Neural progenitor cell (in vitro differentiated cells): ENCODE data around the gene SLC22A5. TPM values are rescaled to one million over a fixed set of nuclear protein-coding genes. Genes with fewer than 3 reads are reported as not detected.
A peak's percentile ranks its signal among the peaks of the same experiment; 100 is the strongest.

Source experiments
- DNase-seq: peaks from one replicate; pipeline ENCODE4 v3.0.0-alpha.2; 2016; ENCODE audit warnings: low spot score
- H2AFZ ChIP-seq: fragments of 200-600 bp; sonication (generic); replicated peaks from 2 replicates; pipeline ENCODE4 v1.6.1; 2016; ENCODE audit warnings: antibody characterized with exemption
- H3F3A ChIP-seq: fragments of 200-600 bp; sonication (generic); 2 replicates; pipeline ENCODE4 v1.6.1; 2016; ENCODE audit warnings: antibody characterized with exemption, low read depth
- H3K27ac ChIP-seq: fragments of 200-600 bp; sonication (generic); 2 replicates; pipeline ENCODE4 v1.5.1; 2016; ENCODE audit warnings: mild to moderate bottlenecking
- H3K27me3 ChIP-seq: fragments of 200-600 bp; sonication (generic); 2 replicates; pipeline ENCODE4 v1.6.1; 2016; ENCODE audit warnings: mild to moderate bottlenecking, moderate library complexity
- H3K36me3 ChIP-seq: fragments of 200-600 bp; sonication (generic); 2 replicates; pipeline ENCODE4 v1.5.1; 2016
- H3K4me1 ChIP-seq: fragments of 200-600 bp; sonication (generic); 2 replicates; pipeline ENCODE4 v1.6.1; 2016; ENCODE audit warnings: mixed run types
- H3K4me2 ChIP-seq: fragments of 200-600 bp; sonication (generic); 2 replicates; pipeline ENCODE4 v1.6.1; 2016
- H3K4me3 ChIP-seq: fragments of 200-600 bp; sonication (generic); 2 replicates; pipeline ENCODE4 v1.5.1; 2016
- H3K79me2 ChIP-seq: fragments of 200-600 bp; sonication (generic); 2 replicates; pipeline ENCODE4 v1.6.1; 2016; ENCODE audit warnings: low read depth
- H3K9ac ChIP-seq: fragments of 200-600 bp; sonication (generic); 2 replicates; pipeline ENCODE4 v1.6.1; 2016
- H3K9me3 ChIP-seq: fragments of 200-600 bp; sonication (generic); 2 replicates; pipeline ENCODE4 v1.5.1; 2016; ENCODE audit warnings: low read depth
- H4K20me1 ChIP-seq: fragments of 200-600 bp; sonication (generic); 2 replicates; pipeline ENCODE4 v1.6.1; 2016; ENCODE audit warnings: low read depth
- H3K27ac Mint-ChIP-seq: 3 replicates; pipeline ENCODE4 v1.8.0; 2021; ENCODE audit warnings: mixed read lengths
- H3K27me3 Mint-ChIP-seq: 2 replicates; pipeline ENCODE4 v1.8.0; 2022; ENCODE audit warnings: low read depth, mild to moderate bottlenecking, inconsistent platforms, moderate library complexity, mixed read lengths; ENCODE audit not compliant: insufficient read depth
- H3K36me3 Mint-ChIP-seq: 3 replicates; pipeline ENCODE4 v1.8.0; 2021; ENCODE audit warnings: mixed read lengths
- H3K4me1 Mint-ChIP-seq: 3 replicates; pipeline ENCODE4 v1.8.0; 2021; ENCODE audit warnings: mixed read lengths
- H3K4me3 Mint-ChIP-seq: 3 replicates; pipeline ENCODE4 v1.8.0; 2021; ENCODE audit warnings: mild to moderate bottlenecking, moderate library complexity, mixed read lengths
- H3K9me3 Mint-ChIP-seq: 3 replicates; pipeline ENCODE4 v1.8.0; 2020; ENCODE audit warnings: mixed read lengths
- EZH2 ChIP-seq: fragments of 200-600 bp; sonication (generic); IDR thresholded peaks from 2 replicates; pipeline ENCODE4 v1.6.1; 2017; ENCODE audit warnings: antibody characterized with exemption, mild to moderate bottlenecking, moderate library complexity
- EZH2phosphoT487 ChIP-seq: fragments of 200-600 bp; sonication (generic); IDR thresholded peaks from 2 replicates; pipeline ENCODE4 v1.6.1; 2017; ENCODE audit warnings: antibody characterized with exemption
- total RNA-seq: library from RNA; depleted of rRNA; stranded (reverse); fragments of >200 nt; gene quantifications from 2 replicates; pipeline ENCODE4 v1.2.3, GENCODE V29; 2015; ENCODE audit warnings: low replicate concordance
- TF ChIP-seq, protein P1 (sequence below): fragments of 200-600 bp; sonication (generic); IDR thresholded peaks from 2 replicates; pipeline ENCODE4 v1.5.1; 2017; ENCODE audit warnings: antibody characterized with exemption, mild to moderate bottlenecking

Gene SLC22A5
- total RNA-seq, 1 donor from 2014 or later, result 3.1 TPM

DNA sequence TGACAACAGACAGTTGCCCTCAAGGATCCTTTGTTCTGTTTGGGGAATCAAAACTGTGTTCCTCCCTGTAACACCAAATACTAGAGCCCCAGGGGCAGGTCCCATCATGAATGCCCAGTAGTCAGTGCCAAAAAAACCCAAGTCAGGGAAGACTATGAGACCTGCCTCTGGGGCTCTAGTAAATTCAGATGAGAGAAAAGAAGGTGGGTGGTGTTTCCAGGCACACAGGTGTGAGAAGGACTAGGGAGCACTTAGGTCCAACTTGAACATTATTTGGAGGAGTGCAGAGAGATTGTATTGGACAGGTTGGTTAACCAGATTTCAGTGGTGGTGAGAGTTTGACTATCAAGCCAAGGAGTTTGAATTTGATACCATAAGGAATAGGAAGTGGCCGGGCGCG, 52.0 kb downstream of the SLC22A5 start:
- TF ChIP-seq, protein P1, sequence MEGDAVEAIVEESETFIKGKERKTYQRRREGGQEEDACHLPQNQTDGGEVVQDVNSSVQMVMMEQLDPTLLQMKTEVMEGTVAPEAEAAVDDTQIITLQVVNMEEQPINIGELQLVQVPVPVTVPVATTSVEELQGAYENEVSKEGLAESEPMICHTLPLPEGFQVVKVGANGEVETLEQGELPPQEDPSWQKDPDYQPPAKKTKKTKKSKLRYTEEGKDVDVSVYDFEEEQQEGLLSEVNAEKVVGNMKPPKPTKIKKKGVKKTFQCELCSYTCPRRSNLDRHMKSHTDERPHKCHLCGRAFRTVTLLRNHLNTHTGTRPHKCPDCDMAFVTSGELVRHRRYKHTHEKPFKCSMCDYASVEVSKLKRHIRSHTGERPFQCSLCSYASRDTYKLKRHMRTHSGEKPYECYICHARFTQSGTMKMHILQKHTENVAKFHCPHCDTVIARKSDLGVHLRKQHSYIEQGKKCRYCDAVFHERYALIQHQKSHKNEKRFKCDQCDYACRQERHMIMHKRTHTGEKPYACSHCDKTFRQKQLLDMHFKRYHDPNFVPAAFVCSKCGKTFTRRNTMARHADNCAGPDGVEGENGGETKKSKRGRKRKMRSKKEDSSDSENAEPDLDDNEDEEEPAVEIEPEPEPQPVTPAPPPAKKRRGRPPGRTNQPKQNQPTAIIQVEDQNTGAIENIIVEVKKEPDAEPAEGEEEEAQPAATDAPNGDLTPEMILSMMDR, result no peak
- TF ChIP-seq EZH2phosphoT487 (no peak), EZH2 (no peak)
- Mint-ChIP-seq H3K36me3 (no peaks in the 10 kb centered on the region), H3K4me1 (peaks cover 17% of the 10 kb centered on the region)

DNA sequence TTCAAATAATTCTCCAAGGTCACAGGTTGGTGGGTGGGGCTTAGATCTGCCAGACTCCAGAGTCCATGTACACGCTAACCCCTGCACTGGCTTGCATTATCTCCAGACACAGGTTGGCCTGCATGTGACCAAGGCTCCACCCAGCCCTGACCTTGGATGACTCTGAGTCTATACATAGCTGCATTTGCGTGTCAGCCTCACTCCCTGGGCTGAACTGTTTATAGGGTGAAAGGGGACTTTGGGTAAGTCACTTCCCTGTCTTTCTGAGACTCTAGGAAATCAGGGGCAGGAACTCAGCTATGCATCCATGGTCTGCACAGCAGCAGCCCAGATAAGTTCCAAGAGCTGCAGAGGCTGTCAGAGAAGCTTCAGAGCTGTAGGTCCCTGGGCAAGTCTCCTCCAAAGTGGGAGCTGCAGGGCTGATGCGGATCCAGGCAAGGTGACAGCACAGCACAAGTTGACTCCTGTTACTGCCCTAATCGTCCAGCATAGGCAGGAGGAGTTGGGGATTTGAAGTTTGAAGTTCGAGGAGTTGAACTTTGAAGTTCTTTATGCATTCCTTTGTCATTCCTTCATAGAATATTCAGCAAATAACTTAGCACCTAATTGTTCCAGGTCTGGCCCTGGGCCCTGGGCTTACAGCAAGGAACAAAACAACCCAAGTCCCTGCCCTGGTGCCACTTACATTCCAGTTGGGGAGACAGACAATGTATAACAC, 53.4 kb downstream of the SLC22A5 start:
- no peaks in the 10 kb centered on the region for H3K9me3 ChIP-seq
- Mint-ChIP-seq H3K9me3 (no peaks in the 10 kb centered on the region), H3K27ac (no peak overlapping the region), H3K4me1 (peaks cover 30% of the 10 kb centered on the region), H3K4me3 (no peak overlapping the region), H3K36me3 (no peaks in the 10 kb centered on the region), H3K27me3 (peaks cover 13% of the 10 kb centered on the region)
- H3K36me3 ChIP-seq, result no peaks in the 10 kb centered on the region
- no peak overlapping the region for H2AFZ ChIP-seq
- H3K79me2 ChIP-seq, result no peaks in the 10 kb centered on the region
- no peaks in the 10 kb centered on the region for H3K27me3 ChIP-seq
- no peak overlapping the region for H3K4me3 ChIP-seq
- no peak overlapping the region for H3K9ac ChIP-seq
- H4K20me1 ChIP-seq, result no peaks in the 10 kb centered on the region
- H3K4me2 ChIP-seq, result no peak overlapping the region
- H3F3A ChIP-seq, result no peaks in the 10 kb centered on the region
- H3K4me1 ChIP-seq, result peaks cover 17% of the 10 kb centered on the region
- H3K27ac ChIP-seq, result no peak overlapping the region
- DNase-seq, result no peak
- no peak for TF ChIP-seq EZH2phosphoT487
- TF ChIP-seq, protein P1, result no peak
- no peak for TF ChIP-seq EZH2

More for the DNA sequence above, 52.0 kb downstream of the SLC22A5 start:
- H3K4me3 ChIP-seq, result no peak overlapping the region
- no peaks in the 10 kb centered on the region for H3K27me3 ChIP-seq
- H4K20me1 ChIP-seq, result no peaks in the 10 kb centered on the region
- no peaks in the 10 kb centered on the region for H3K79me2 ChIP-seq
- Mint-ChIP-seq H3K9me3 (no peaks in the 10 kb centered on the region), H3K27me3 (peaks cover 13% of the 10 kb centered on the region), H3K27ac (peak overlapping the region; percentile 74), H3K4me3 (no peak overlapping the region)
- no peak for DNase-seq
- no peaks in the 10 kb centered on the region for H3K9me3 ChIP-seq
- no peak overlapping the region for H3K27ac ChIP-seq
- H3F3A ChIP-seq, result no peaks in the 10 kb centered on the region
- no peak overlapping the region for H3K9ac ChIP-seq
- no peak overlapping the region for H3K4me2 ChIP-seq
- no peak overlapping the region for H2AFZ ChIP-seq
- H3K36me3 ChIP-seq, result no peaks in the 10 kb centered on the region
- H3K4me1 ChIP-seq, result peaks cover 12% of the 10 kb centered on the region

DNA sequence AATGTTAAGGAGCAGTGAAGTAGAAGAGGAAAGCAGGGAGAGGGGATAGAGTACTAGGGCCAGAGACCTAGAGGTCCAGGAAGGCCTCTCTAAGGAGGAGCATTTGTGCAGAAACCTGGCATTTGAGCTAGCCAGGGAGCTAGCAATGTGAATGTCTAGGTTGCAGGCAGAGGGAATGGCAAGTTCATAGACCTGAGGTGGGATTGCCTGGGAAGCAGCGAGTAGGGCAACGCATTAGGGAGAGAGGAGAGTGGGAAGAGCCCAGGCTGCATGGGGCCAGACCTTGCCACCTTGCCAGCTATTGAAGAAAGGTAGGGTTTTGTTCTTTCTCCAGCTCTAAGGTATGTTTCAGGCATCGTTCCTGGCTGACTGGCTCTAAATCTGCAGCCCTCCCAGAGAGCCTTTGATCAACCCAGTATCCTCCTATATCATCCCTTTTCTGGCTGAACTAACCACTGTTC, 54.0 kb downstream of the SLC22A5 start:
- no peak overlapping the region for H3K4me2 ChIP-seq
- no peaks in the 10 kb centered on the region for H4K20me1 ChIP-seq
- no peak overlapping the region for H3K9ac ChIP-seq
- peaks cover 17% of the 10 kb centered on the region for H3K4me1 ChIP-seq
- H3K9me3 ChIP-seq, result no peaks in the 10 kb centered on the region
- H3K9me3 Mint-ChIP-seq, result no peaks in the 10 kb centered on the region
- H3K27ac Mint-ChIP-seq, result no peak overlapping the region
- TF ChIP-seq EZH2 (no peak), EZH2phosphoT487 (no peak)
- TF ChIP-seq, protein P1, result no peak
- H3K4me1 Mint-ChIP-seq, result peaks cover 31% of the 10 kb centered on the region
- no peak overlapping the region for H3K4me3 ChIP-seq
- H3K36me3 ChIP-seq, result no peaks in the 10 kb centered on the region
- H3K36me3 Mint-ChIP-seq, result no peaks in the 10 kb centered on the region
- H3F3A ChIP-seq, result no peaks in the 10 kb centered on the region
- H3K4me3 Mint-ChIP-seq, result no peak overlapping the region
- no peaks in the 10 kb centered on the region for H3K79me2 ChIP-seq
- H3K27ac ChIP-seq, result no peak overlapping the region
- H3K27me3 Mint-ChIP-seq, result peaks cover 10% of the 10 kb centered on the region
- H3K27me3 ChIP-seq, result no peaks in the 10 kb centered on the region
- H2AFZ ChIP-seq, result no peak overlapping the region
- no peak for DNase-seq
